HG03460 (cell line): Measurements from ENCODE around the gene ZNF774.
"Not testable (repeated sequence)": the region's sequence is repeated elsewhere in the genome, so short reads cannot be mapped to it uniquely, and the experiment has no call there.

Experiments used
- ATAC-seq: cut with Tn5 transposase; IDR thresholded peaks from one replicate; pipeline ENCODE4 v1.9.1; 2021; ENCODE audit not compliant: unreplicated experiment

ZNF774 gene

GRCh38 chr15:90352107-90352893 is at the start of gene ZNF774:
TSS of gene ZNF774 (plus strand) at chr15:90352284. CDS start at chr15:90354661, 2,377 bp downstream.
- ATAC-seq = peak; percentile 100

GRCh38 chr15:90305355-90305754 is 46.7 kb upstream of the ZNF774 start:
- not testable (repeated sequence) for ATAC-seq

- ATAC-seq = no peak
Measured at GRCh38 chr15:90305932-90306331, 46.2 kb upstream of the ZNF774 start.

GRCh38 chr15:90306560-90306959 is 45.5 kb upstream of the ZNF774 start:
- peak; percentile 57 for ATAC-seq

- ATAC-seq = no peak
Measured at GRCh38 chr15:90307661-90308060, 44.4 kb upstream of the ZNF774 start.

GRCh38 chr15:90309020-90309419 is 43.1 kb upstream of the ZNF774 start:
- no peak for ATAC-seq

- ATAC-seq = no peak
Measured at GRCh38 chr15:90315278-90315982, 36.7 kb upstream of the ZNF774 start.

GRCh38 chr15:90316139-90316538 is 35.9 kb upstream of the ZNF774 start:
- no peak for ATAC-seq

- ATAC-seq = no peak
Measured at GRCh38 chr15:90318591-90318990, 33.5 kb upstream of the ZNF774 start.

- ATAC-seq = peak; percentile 89
Measured at GRCh38 chr15:90320062-90320884, 31.8 kb upstream of the ZNF774 start.

- no peak for ATAC-seq
Measured at GRCh38 chr15:90320885-90321278, 31.2 kb upstream of the ZNF774 start.

- no peak for ATAC-seq
Measured at GRCh38 chr15:90322538-90322937, 29.5 kb upstream of the ZNF774 start.

- ATAC-seq = no peak
Measured at GRCh38 chr15:90325726-90326125, 26.4 kb upstream of the ZNF774 start.

GRCh38 chr15:90326441-90326840 is 25.6 kb upstream of the ZNF774 start:
- no peak for ATAC-seq

GRCh38 chr15:90327311-90327710 is 24.8 kb upstream of the ZNF774 start:
- no peak for ATAC-seq

- no peak for ATAC-seq
Measured at GRCh38 chr15:90334304-90334731, 17.8 kb upstream of the ZNF774 start.

GRCh38 chr15:90336705-90337141 is 15.4 kb upstream of the ZNF774 start:
- no peak for ATAC-seq

GRCh38 chr15:90337256-90337655 is 14.8 kb upstream of the ZNF774 start:
- ATAC-seq = no peak

GRCh38 chr15:90338532-90338931 is 13.6 kb upstream of the ZNF774 start:
- no peak for ATAC-seq

- ATAC-seq = no peak
Measured at GRCh38 chr15:90340345-90340744, 11.7 kb upstream of the ZNF774 start.

- ATAC-seq = no peak
Measured at GRCh38 chr15:90343302-90343790, 8.7 kb upstream of the ZNF774 start.
